ENCODE data around the gene CYB561A3.

DNA sequence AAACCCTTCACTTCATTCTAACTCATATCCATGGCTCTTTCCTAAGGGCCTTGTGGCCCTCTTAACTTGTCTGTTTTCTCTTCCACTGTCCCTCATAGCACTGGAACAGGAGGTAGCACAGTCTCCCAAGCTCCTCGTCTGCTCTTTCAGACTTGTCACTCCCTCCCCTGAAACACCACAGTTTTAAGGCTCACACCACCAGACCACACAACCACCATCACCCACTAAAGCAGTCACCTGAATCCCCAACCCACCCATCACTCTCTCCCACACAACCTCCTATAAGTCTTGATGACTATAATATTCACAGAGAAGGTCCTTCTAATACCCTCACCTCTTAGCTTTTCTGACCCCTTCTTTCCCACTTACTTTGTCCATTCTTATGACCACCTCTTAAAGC is 55.5 kb downstream of the CYB561A3 start:
- TF ChIP-seq, protein P1, sequence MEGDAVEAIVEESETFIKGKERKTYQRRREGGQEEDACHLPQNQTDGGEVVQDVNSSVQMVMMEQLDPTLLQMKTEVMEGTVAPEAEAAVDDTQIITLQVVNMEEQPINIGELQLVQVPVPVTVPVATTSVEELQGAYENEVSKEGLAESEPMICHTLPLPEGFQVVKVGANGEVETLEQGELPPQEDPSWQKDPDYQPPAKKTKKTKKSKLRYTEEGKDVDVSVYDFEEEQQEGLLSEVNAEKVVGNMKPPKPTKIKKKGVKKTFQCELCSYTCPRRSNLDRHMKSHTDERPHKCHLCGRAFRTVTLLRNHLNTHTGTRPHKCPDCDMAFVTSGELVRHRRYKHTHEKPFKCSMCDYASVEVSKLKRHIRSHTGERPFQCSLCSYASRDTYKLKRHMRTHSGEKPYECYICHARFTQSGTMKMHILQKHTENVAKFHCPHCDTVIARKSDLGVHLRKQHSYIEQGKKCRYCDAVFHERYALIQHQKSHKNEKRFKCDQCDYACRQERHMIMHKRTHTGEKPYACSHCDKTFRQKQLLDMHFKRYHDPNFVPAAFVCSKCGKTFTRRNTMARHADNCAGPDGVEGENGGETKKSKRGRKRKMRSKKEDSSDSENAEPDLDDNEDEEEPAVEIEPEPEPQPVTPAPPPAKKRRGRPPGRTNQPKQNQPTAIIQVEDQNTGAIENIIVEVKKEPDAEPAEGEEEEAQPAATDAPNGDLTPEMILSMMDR (IDR thresholded peaks at IDR 0.05) = no peak
- TF ChIP-seq POLR2A (IDR thresholded peaks at IDR 0.05) (no peak), EP300 (IDR thresholded peaks at IDR 0.05) (no peak)

All from upper lobe of left lung (tissue), 4 donors.